Loucy (cell line): ENCODE data around the gene SSBP4.
A peak's percentile ranks its signal among the peaks of the same experiment; 100 is the strongest.

Experiments used
- H2AFZ ChIP-seq: fragments of 200-600 bp; sonication (generic); 2 replicates; pipeline ENCODE4 v1.6.0; 2016; ENCODE audit warnings: antibody characterized with exemption, mild to moderate bottlenecking, low read length, moderate library complexity
- H3F3A ChIP-seq: fragments of 200-600 bp; 2 replicates; pipeline ENCODE4 v1.6.0; 2016; ENCODE audit warnings: antibody characterized with exemption, low read depth, mild to moderate bottlenecking
- H3K27me3 ChIP-seq: fragments of 200-600 bp; sonication (generic); 2 replicates; pipeline ENCODE4 v1.6.1; 2014; ENCODE audit warnings: low read length, mild to moderate bottlenecking; ENCODE audit not compliant: insufficient read depth, poor library complexity, severe bottlenecking
- H3K36me3 ChIP-seq: fragments of 200-600 bp; sonication (generic); 2 replicates; pipeline ENCODE4 v1.6.1; 2016; ENCODE audit warnings: low read length; ENCODE audit not compliant: insufficient read depth
- H3K4me1 ChIP-seq: fragments of 200-600 bp; sonication (generic); 2 replicates; pipeline ENCODE4 v1.5.1; 2014; ENCODE audit warnings: low read length, mild to moderate bottlenecking; ENCODE audit not compliant: insufficient read depth, poor library complexity, severe bottlenecking
- H3K4me2 ChIP-seq: fragments of 200-600 bp; sonication (generic); 2 replicates; pipeline ENCODE4 v1.6.0; 2014; ENCODE audit warnings: antibody characterized with exemption, low read length, low read depth, mild to moderate bottlenecking; ENCODE audit not compliant: poor library complexity, severe bottlenecking
- H3K4me3 ChIP-seq: fragments of 200-600 bp; sonication (generic); 2 replicates; pipeline ENCODE4 v1.5.1; 2014; ENCODE audit warnings: low read length, mild to moderate bottlenecking, mixed read lengths; ENCODE audit not compliant: poor library complexity, severe bottlenecking
- H3K79me2 ChIP-seq: fragments of 200-600 bp; sonication (generic); 2 replicates; pipeline ENCODE4 v1.6.1; 2014; ENCODE audit warnings: low read length; ENCODE audit not compliant: insufficient read depth
- H3K9ac ChIP-seq: fragments of 200-600 bp; sonication (generic); 2 replicates; pipeline ENCODE4 v1.6.0; 2014; ENCODE audit warnings: mild to moderate bottlenecking, low read depth, low read length, moderate library complexity; ENCODE audit not compliant: poor library complexity, severe bottlenecking
- H3K9me2 ChIP-seq: fragments of 200-600 bp; sonication (generic); replicated peaks from 2 replicates; pipeline ENCODE4 v1.6.1; 2016; ENCODE audit warnings: low read depth, low read length, mixed read lengths
- H3K9me3 ChIP-seq: fragments of 200-600 bp; sonication (generic); 2 replicates; pipeline ENCODE4 v1.6.1; 2014; ENCODE audit warnings: mild to moderate bottlenecking, antibody characterized with exemption, low read length, low read depth; ENCODE audit not compliant: insufficient read depth
- H4K20me1 ChIP-seq: fragments of 200-600 bp; sonication (generic); 2 replicates; pipeline ENCODE4 v1.6.0; 2014; ENCODE audit warnings: antibody characterized with exemption, low read length, mild to moderate bottlenecking; ENCODE audit not compliant: insufficient read depth, poor library complexity, severe bottlenecking
- EZH2phosphoT487 ChIP-seq: fragments of 200-600 bp; IDR thresholded peaks from 2 replicates; pipeline ENCODE4 v1.6.1; 2018; ENCODE audit warnings: antibody characterized with exemption, mild to moderate bottlenecking, moderate library complexity, borderline replicate concordance
- TF ChIP-seq, protein P1 (sequence below): fragments of 200-600 bp; sonication (generic); conservative IDR thresholded peaks from 2 replicates; pipeline ENCODE4 v1.5.1; 2014; ENCODE audit warnings: mild to moderate bottlenecking, antibody characterized with exemption, low read length

Gene SSBP4

GRCh38 chr19:18434411-18435175 is 15.4 kb downstream of the SSBP4 start:
- no peaks in the 10 kb centered on the region for H3K9me3 ChIP-seq
- H3K4me3 ChIP-seq, result no peak overlapping the region
- peaks cover 18% of the 10 kb centered on the region for H3K4me1 ChIP-seq
- H3K9me2 ChIP-seq, result no peaks in the 10 kb centered on the region
- no peak overlapping the region for H3K4me2 ChIP-seq
- H3K27me3 ChIP-seq, result no peaks in the 10 kb centered on the region
- H2AFZ ChIP-seq, result no peak overlapping the region
- H3K36me3 ChIP-seq, result no peaks in the 10 kb centered on the region
- peaks cover 6% of the 10 kb centered on the region; the same call in 1 of the 2 replicates for H3K79me2 ChIP-seq
- no peak overlapping the region for H3K9ac ChIP-seq
- TF ChIP-seq EZH2phosphoT487, result no peak
- TF ChIP-seq, protein P1, sequence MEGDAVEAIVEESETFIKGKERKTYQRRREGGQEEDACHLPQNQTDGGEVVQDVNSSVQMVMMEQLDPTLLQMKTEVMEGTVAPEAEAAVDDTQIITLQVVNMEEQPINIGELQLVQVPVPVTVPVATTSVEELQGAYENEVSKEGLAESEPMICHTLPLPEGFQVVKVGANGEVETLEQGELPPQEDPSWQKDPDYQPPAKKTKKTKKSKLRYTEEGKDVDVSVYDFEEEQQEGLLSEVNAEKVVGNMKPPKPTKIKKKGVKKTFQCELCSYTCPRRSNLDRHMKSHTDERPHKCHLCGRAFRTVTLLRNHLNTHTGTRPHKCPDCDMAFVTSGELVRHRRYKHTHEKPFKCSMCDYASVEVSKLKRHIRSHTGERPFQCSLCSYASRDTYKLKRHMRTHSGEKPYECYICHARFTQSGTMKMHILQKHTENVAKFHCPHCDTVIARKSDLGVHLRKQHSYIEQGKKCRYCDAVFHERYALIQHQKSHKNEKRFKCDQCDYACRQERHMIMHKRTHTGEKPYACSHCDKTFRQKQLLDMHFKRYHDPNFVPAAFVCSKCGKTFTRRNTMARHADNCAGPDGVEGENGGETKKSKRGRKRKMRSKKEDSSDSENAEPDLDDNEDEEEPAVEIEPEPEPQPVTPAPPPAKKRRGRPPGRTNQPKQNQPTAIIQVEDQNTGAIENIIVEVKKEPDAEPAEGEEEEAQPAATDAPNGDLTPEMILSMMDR, result no peak
- H4K20me1 ChIP-seq, result no peaks in the 10 kb centered on the region
- H3F3A ChIP-seq, result peaks cover 4% of the 10 kb centered on the region; the same call in 1 of the 2 replicates

DNA sequence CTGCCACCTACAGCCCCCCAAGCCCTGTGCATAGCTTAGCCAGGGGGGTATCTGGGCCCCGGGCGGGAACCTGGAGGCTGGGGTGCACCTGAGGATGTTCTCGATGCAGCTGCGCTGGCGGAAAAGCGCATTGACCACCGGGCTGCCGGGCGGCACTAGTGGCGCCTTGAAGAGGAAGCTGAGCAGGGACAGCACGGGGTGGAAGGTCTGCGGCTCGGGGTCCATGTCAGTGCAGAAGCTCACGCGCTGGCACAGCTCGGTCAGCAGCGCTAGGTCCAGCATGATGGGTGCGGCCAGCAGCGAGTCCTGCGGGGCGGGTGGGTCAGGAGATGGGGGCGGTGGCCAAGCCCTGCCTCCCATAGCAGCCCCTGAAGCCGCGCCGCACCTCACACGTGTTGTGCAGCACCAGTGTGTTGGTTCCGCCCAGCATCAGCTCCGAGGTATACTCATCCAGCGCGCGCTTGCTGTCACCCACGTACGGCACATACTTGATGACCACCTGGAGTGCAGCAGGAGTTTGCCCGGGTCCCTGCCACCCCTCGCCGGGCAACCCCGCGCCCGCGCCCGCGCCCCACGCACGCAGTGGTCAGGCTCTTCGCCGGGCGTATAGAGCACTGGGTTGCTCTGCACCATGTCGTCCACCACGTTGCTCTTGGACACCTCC is 16.1 kb downstream of the SSBP4 start:
- Histone ChIP-seq H3K9me2 (no peaks in the 10 kb centered on the region), H3K27me3 (no peaks in the 10 kb centered on the region), H4K20me1 (no peaks in the 10 kb centered on the region), H3K4me2 (no peak overlapping the region), H3K4me3 (no peak overlapping the region), H3K79me2 (peaks cover 4% of the 10 kb centered on the region; the same call in 1 of the 2 replicates), H3K9me3 (no peaks in the 10 kb centered on the region), H2AFZ (no peak overlapping the region), H3K9ac (no peak overlapping the region), H3K36me3 (no peaks in the 10 kb centered on the region), H3K4me1 (peaks cover 10% of the 10 kb centered on the region), H3F3A (peaks cover 8% of the 10 kb centered on the region; the same call in 1 of the 2 replicates)
- no peak for TF ChIP-seq EZH2phosphoT487
- TF ChIP-seq, protein P1, result no peak

GRCh38 chr19:18435842-18436670 is 16.9 kb downstream of the SSBP4 start:
- H3K4me1 ChIP-seq, result peaks cover 7% of the 10 kb centered on the region
- no peaks in the 10 kb centered on the region for H3K9me2 ChIP-seq
- H3K27me3 ChIP-seq, result no peaks in the 10 kb centered on the region
- H4K20me1 ChIP-seq, result no peaks in the 10 kb centered on the region
- H2AFZ ChIP-seq, result no peak overlapping the region
- H3K36me3 ChIP-seq, result no peaks in the 10 kb centered on the region
- no peaks in the 10 kb centered on the region for H3K79me2 ChIP-seq
- H3K9ac ChIP-seq, result peak overlapping the region; percentile 69
- peak overlapping the region; percentile 75 for H3K4me3 ChIP-seq
- peaks cover 8% of the 10 kb centered on the region; the same call in 1 of the 2 replicates for H3F3A ChIP-seq
- no peaks in the 10 kb centered on the region for H3K9me3 ChIP-seq
- no peak for TF ChIP-seq EZH2phosphoT487
- TF ChIP-seq, protein P1, result no peak
- H3K4me2 ChIP-seq, result peak overlapping the region; percentile 94
